ENCODE data around the gene CLPX. TPM values are rescaled to one million over a fixed set of nuclear protein-coding genes. Genes with fewer than 3 reads are reported as not detected.
"Not testable (repeated sequence)": the region's sequence is repeated elsewhere in the genome, so short reads cannot be mapped to it uniquely, and the experiment has no call there.

Gene CLPX
- total and polyA plus RNA-seq, 3 experiments from 2014 or later, result 28.9 to 65.6 (median 60.5) TPM

GRCh38 chr15:65101891-65102708 lies 83.0 kb downstream of the CLPX start:
- H3K9me3 Mint-ChIP-seq, result no peaks in the 10 kb centered on the region
- no peak overlapping the region for H3K4me3 Mint-ChIP-seq
- Histone ChIP-seq H3K4me1 (ENCODE audit: insufficient read depth, low read length) (no peaks in the 10 kb centered on the region), H3K36me3 (ENCODE audit: insufficient read depth, low read length) (peaks cover 17% of the 10 kb centered on the region), H3K4me3 (ENCODE audit: low read length) (no peak overlapping the region), H3K27ac (ENCODE audit: low read depth, low read length) (no peak overlapping the region), H3K27me3 (ENCODE audit: insufficient read depth, low read length, poor library complexity, severe bottlenecking) (no peaks in the 10 kb centered on the region), H3K9me3 (ENCODE audit: low read length) (no peaks in the 10 kb centered on the region)
- CTCF ChIA-PET, result interaction anchor here (0.7 to 1.2 kb wide), 2 partner anchors 12 to 20 kb away, joined by 3 read pairs; no protein-coding TSS in a partner anchor
- DNase-seq, result no peak
- POLR2A ChIA-PET, result no interaction called here
- H3K27me3 Mint-ChIP-seq, result no peaks in the 10 kb centered on the region
- H3K4me1 Mint-ChIP-seq, result peaks cover 0 to 5% (median 5%) of the 10 kb centered on the region in 3 donors
- H3K27ac Mint-ChIP-seq, result no peak overlapping the region
- peaks cover 10 to 80% (median 20%) of the 10 kb centered on the region in 3 donors for H3K36me3 Mint-ChIP-seq

- H3K4me1 Mint-ChIP-seq, result peaks cover 0 to 5% (median 5%) of the 10 kb centered on the region in 3 donors
- POLR2A ChIA-PET, result no interaction called here
- H3K36me3 ChIP-seq (ENCODE audit: insufficient read depth, low read length), result peaks cover 17% of the 10 kb centered on the region
Measured at GRCh38 chr15:65101411-65101890, 83.7 kb downstream of the CLPX start.

GRCh38 chr15:65100442-65100841 lies 84.7 kb downstream of the CLPX start:
- no peaks in the 10 kb centered on the region for H3K27me3 ChIP-seq (ENCODE audit: insufficient read depth, low read length, poor library complexity, severe bottlenecking)
- Mint-ChIP-seq H3K27ac (peak overlapping the region in 1 of 8 donors; percentile 52), H3K4me3 (no peak overlapping the region), H3K9me3 (no peaks in the 10 kb centered on the region), H3K4me1 (peaks cover 0 to 5% (median 5%) of the 10 kb centered on the region in 3 donors), H3K27me3 (no peaks in the 10 kb centered on the region), H3K36me3 (peaks cover 10 to 74% (median 20%) of the 10 kb centered on the region in 3 donors)
- no peak for DNase-seq
- no peak overlapping the region for H3K27ac ChIP-seq (ENCODE audit: low read depth, low read length)
- CTCF ChIA-PET, result interaction anchor here (1.2 kb wide), 1 partner anchor 22 kb away, joined by 3 read pairs; no protein-coding TSS in a partner anchor
- peaks cover 14% of the 10 kb centered on the region for H3K36me3 ChIP-seq (ENCODE audit: insufficient read depth, low read length)
- no peaks in the 10 kb centered on the region for H3K4me1 ChIP-seq (ENCODE audit: insufficient read depth, low read length)
- H3K4me3 ChIP-seq (ENCODE audit: low read length), result no peak overlapping the region
- H3K9me3 ChIP-seq (ENCODE audit: low read length), result no peaks in the 10 kb centered on the region
- POLR2A ChIA-PET, result no interaction called here

More at GRCh38 chr15:65101411-65101890, 83.7 kb downstream of the CLPX start:
- Histone ChIP-seq H3K27me3 (ENCODE audit: insufficient read depth, low read length, poor library complexity, severe bottlenecking) (no peaks in the 10 kb centered on the region), H3K27ac (ENCODE audit: low read depth, low read length) (no peak overlapping the region), H3K4me3 (ENCODE audit: low read length) (no peak overlapping the region), H3K9me3 (ENCODE audit: low read length) (no peaks in the 10 kb centered on the region), H3K4me1 (ENCODE audit: insufficient read depth, low read length) (no peaks in the 10 kb centered on the region)
- H3K4me3 Mint-ChIP-seq, result no peak overlapping the region
- no peaks in the 10 kb centered on the region for H3K9me3 Mint-ChIP-seq
- no peaks in the 10 kb centered on the region for H3K27me3 Mint-ChIP-seq
- no peak overlapping the region for H3K27ac Mint-ChIP-seq
- CTCF ChIA-PET, result interaction anchor here (0.7 to 1.2 kb wide), 2 partner anchors 13 to 21 kb away, joined by 3 read pairs; no protein-coding TSS in a partner anchor
- peaks cover 10 to 84% (median 20%) of the 10 kb centered on the region in 3 donors for H3K36me3 Mint-ChIP-seq
- peak in 1 of 5 donors; percentile 14 for DNase-seq

GRCh38 chr15:65099801-65100200 lies 85.3 kb downstream of the CLPX start:
- H3K9me3 Mint-ChIP-seq; H3K27me3 Mint-ChIP-seq; H3K4me3 Mint-ChIP-seq; H3K27ac ChIP-seq (ENCODE audit: low read depth, low read length); H3K4me3 ChIP-seq (ENCODE audit: low read length); H3K4me1 ChIP-seq (ENCODE audit: insufficient read depth, low read length); H3K27ac Mint-ChIP-seq; H3K4me1 Mint-ChIP-seq; CTCF ChIA-PET; POLR2A ChIA-PET; DNase-seq; H3K9me3 ChIP-seq (ENCODE audit: low read length); H3K27me3 ChIP-seq (ENCODE audit: insufficient read depth, low read length, poor library complexity, severe bottlenecking): not testable (repeated sequence)
- H3K36me3 ChIP-seq (ENCODE audit: insufficient read depth, low read length), result peaks cover 12% of the 10 kb centered on the region
- peaks cover 10 to 68% (median 17%) of the 10 kb centered on the region in 3 donors for H3K36me3 Mint-ChIP-seq

GRCh38 chr15:65099336-65099735 lies 85.8 kb downstream of the CLPX start:
- no peak for DNase-seq
- Histone ChIP-seq H3K27me3 (ENCODE audit: insufficient read depth, low read length, poor library complexity, severe bottlenecking) (no peaks in the 10 kb centered on the region), H3K9me3 (ENCODE audit: low read length) (no peaks in the 10 kb centered on the region), H3K27ac (ENCODE audit: low read depth, low read length) (no peak overlapping the region), H3K36me3 (ENCODE audit: insufficient read depth, low read length) (peaks cover 12% of the 10 kb centered on the region), H3K4me1 (ENCODE audit: insufficient read depth, low read length) (no peaks in the 10 kb centered on the region), H3K4me3 (ENCODE audit: low read length) (no peak overlapping the region)
- H3K27ac Mint-ChIP-seq, result no peak overlapping the region
- CTCF ChIA-PET, result no interaction called here
- H3K36me3 Mint-ChIP-seq, result peaks cover 10 to 66% (median 17%) of the 10 kb centered on the region in 3 donors
- POLR2A ChIA-PET, result no interaction called here
- no peak overlapping the region for H3K4me3 Mint-ChIP-seq
- no peaks in the 10 kb centered on the region for H3K9me3 Mint-ChIP-seq
- H3K4me1 Mint-ChIP-seq, result peaks cover 0 to 5% (median 5%) of the 10 kb centered on the region in 3 donors
- no peaks in the 10 kb centered on the region for H3K27me3 Mint-ChIP-seq

Other genes starting within 250 kb of the CLPX start
- gene SPG21, start 195.4 kb downstream of the CLPX start, total RNA-seq, result 10 to 100 TPM; 66.3 to 67.4 TPM
- 118 TPM for gene SPG21, start 195.4 kb downstream of the CLPX start, polyA plus RNA-seq
- gene MTFMT, start 155.7 kb downstream of the CLPX start, total RNA-seq, result 10 to 100 TPM; 22.7 to 24.3 TPM
- gene MTFMT, start 155.7 kb downstream of the CLPX start, polyA plus RNA-seq, result 20.2 TPM
- not detected for gene SLC51B, start 140.0 kb downstream of the CLPX start, total RNA-seq
- gene SLC51B, start 140.0 kb downstream of the CLPX start, polyA plus RNA-seq, result not detected
- gene RASL12, start 117.4 kb downstream of the CLPX start, total RNA-seq, result not detected
- gene RASL12, start 117.4 kb downstream of the CLPX start, polyA plus RNA-seq, result not detected
- gene KBTBD13, start 108.6 kb downstream of the CLPX start, total RNA-seq, result not detected
- not detected for gene KBTBD13, start 108.6 kb downstream of the CLPX start, polyA plus RNA-seq
- gene UBAP1L, start 70.1 kb downstream of the CLPX start, total RNA-seq, result 1 to 10 TPM; 3.5 TPM
- gene UBAP1L, start 70.1 kb downstream of the CLPX start, polyA plus RNA-seq, result 0.45 TPM
- 10 to 100 TPM; 33.6 to 39.6 TPM for gene PDCD7, start 51.5 kb downstream of the CLPX start, total RNA-seq
- 21.7 TPM for gene PDCD7, start 51.5 kb downstream of the CLPX start, polyA plus RNA-seq
- under 1 TPM in 1 of 2 experiments, not detected in 1; 0.04 TPM for gene CILP, start 26.1 kb upstream of the CLPX start, total RNA-seq
- 0.08 TPM for gene CILP, start 26.1 kb upstream of the CLPX start, polyA plus RNA-seq
- 10 to 100 TPM; 14.1 to 14.7 TPM for gene PARP16, start 101.5 kb upstream of the CLPX start, total RNA-seq
- 30.9 TPM for gene PARP16, start 101.5 kb upstream of the CLPX start, polyA plus RNA-seq
- gene RNU5A-1, start 110.7 kb upstream of the CLPX start, total RNA-seq, result not detected
- not detected for gene RNU5A-1, start 110.7 kb upstream of the CLPX start, polyA plus RNA-seq
- gene RNU5B-1, start 119.3 kb upstream of the CLPX start, total RNA-seq, result not detected
- gene RNU5B-1, start 119.3 kb upstream of the CLPX start, polyA plus RNA-seq, result not detected
- not detected for gene IGDCC3, start 192.7 kb upstream of the CLPX start, total RNA-seq
- not detected for gene IGDCC3, start 192.7 kb upstream of the CLPX start, polyA plus RNA-seq
- under 1 TPM; 0.35 to 0.51 TPM for gene IGDCC4, start 237.6 kb upstream of the CLPX start, total RNA-seq
- gene IGDCC4, start 237.6 kb upstream of the CLPX start, polyA plus RNA-seq, result not detected